ENCODE results near the gene ZNF157. TPM values are rescaled to one million over a fixed set of nuclear protein-coding genes. Genes with fewer than 3 reads are reported as not detected.
"Not testable (repeated sequence)": the region's sequence is repeated elsewhere in the genome, so short reads cannot be mapped to it uniquely, and the experiment has no call there.

The ZNF157 gene
- polyA plus RNA-seq, 2 of the 4 experiments (the other 2 are of a cell fraction) = 0.05 to 0.06 TPM

GRCh38 chrX:47321823-47322371 lies 48.5 kb upstream of the ZNF157 start:
- DNase-seq (ENCODE audit: low read depth in 1 of 2, low spot score in 1 of 2) (no peak), FAIRE-seq (no peak), ATAC-seq (no peak)
- TF ChIP-seq MAFK (IDR thresholded peaks at IDR 0.05; ENCODE audit: partially characterized antibody) (no peak), JUN (IDR thresholded peaks at IDR 0.05) (no peak), MAZ (IDR thresholded peaks at IDR 0.05; ENCODE audit: borderline replicate concordance, low read depth, low read length) (no peak), MAX (IDR thresholded peaks at IDR 0.05) (no peak), HMGXB4 (CRISPR knock-in tag; IDR thresholded peaks at IDR 0.05; ENCODE audit: borderline replicate concordance) (no peak), EHMT2 (IDR thresholded peaks at IDR 0.05; ENCODE audit: low read depth) (no peak), HEYL (CRISPR knock-in tag; IDR thresholded peaks at IDR 0.05) (no peak), CBX2 (IDR thresholded peaks at IDR 0.05; ENCODE audit: borderline replicate concordance, low read depth) (no peak), TP53 (CRISPR knock-in tag; IDR thresholded peaks at IDR 0.05) (no peak), NFE2L2 (conservative IDR thresholded peaks at IDR 0.05; ENCODE audit: low read length) (no peak), CBX8 (IDR thresholded peaks at IDR 0.05) (no peak), PBX3 (IDR thresholded peaks at IDR 0.05) (no peak), ELK1 (IDR thresholded peaks at IDR 0.05; ENCODE audit: low read depth, low read length) (no peak), SREBF2 (IDR thresholded peaks at IDR 0.05) (no peak), NPAS2 (CRISPR knock-in tag; IDR thresholded peaks at IDR 0.05; ENCODE audit: borderline replicate concordance) (no peak), REST (IDR thresholded peaks at IDR 0.05) (no peak), EHF (CRISPR knock-in tag; IDR thresholded peaks at IDR 0.05) (no peak), ZFP36 (IDR thresholded peaks at IDR 0.05; ENCODE audit: borderline replicate concordance, partially characterized antibody) (no peak), ZSCAN20 (CRISPR knock-in tag; IDR thresholded peaks at IDR 0.05) (no peak)
- H3K4me1 ChIP-seq = no peaks in the 10 kb centered on the region
- no peaks in the 10 kb centered on the region for H3K9me3 ChIP-seq
- POLR2A ChIA-PET = no interaction called here
- H3K27ac ChIP-seq = no peak overlapping the region
- H3K4me3 ChIP-seq = no peak overlapping the region
- CTCF ChIA-PET = interaction anchor here (2.5 kb wide), 1 partner anchor 9 kb away, joined by 11 read pairs; no protein-coding TSS in a partner anchor
- 83% methylated on average over 18 of the region's 20 CpGs for WGBS (ENCODE audit: missing lambda C conversion rate)
- no peak overlapping the region for H3K4me2 ChIP-seq

- ChIA-PET CTCF (no interaction called here), POLR2A (no interaction called here)
- no peak for ATAC-seq
- Histone ChIP-seq H3K4me2 (no peak overlapping the region), H3K4me1 (no peaks in the 10 kb centered on the region), H3K27ac (no peak overlapping the region), H3K9me3 (no peaks in the 10 kb centered on the region), H3K4me3 (no peak overlapping the region)
- WGBS (ENCODE audit: missing lambda C conversion rate) = 85% methylated on average over 6 of the region's 6 CpGs
- no peak for FAIRE-seq
- no peak for TF ChIP-seq NFE2L2 (conservative IDR thresholded peaks at IDR 0.05; ENCODE audit: low read length)
- no peak for TF ChIP-seq JUNB (IDR thresholded peaks at IDR 0.05)
- DNase-seq (ENCODE audit: low read depth in 1 of 2, low spot score in 1 of 2) = no peak
Measured at GRCh38 chrX:47327902-47328301, 42.5 kb upstream of the ZNF157 start.

GRCh38 chrX:47332729-47333128 lies 37.6 kb upstream of the ZNF157 start:
- DNase-seq (ENCODE audit: low read depth in 1 of 2, low spot score in 1 of 2); H3K4me1 ChIP-seq; H3K9me3 ChIP-seq; ATAC-seq; CTCF ChIA-PET; FAIRE-seq; H3K4me3 ChIP-seq; POLR2A ChIA-PET; H3K4me2 ChIP-seq; H3K27ac ChIP-seq: not testable (repeated sequence)
- 69% methylated on average over 5 of the region's 5 CpGs for WGBS (ENCODE audit: missing lambda C conversion rate)

All from A549 (cell line).